Adipose tissue (tissue), 3 donors: Measurements from ENCODE around the gene MACROD2. TPM values are rescaled to one million over a fixed set of nuclear protein-coding genes. Genes with fewer than 3 reads are reported as not detected.

Experiments
- H3K27ac ChIP-seq: one replicate; pipeline ENCODE4 v1.5.1; 2013; ENCODE audit warnings: low read depth, low read length
- WGBS, 3 donors: extraction: QIAGEN DNeasy Blood & Tissue Kit; methylation state at CpG; one replicate each; pipeline ENCODE4 v1.1.7; 2013; 5-methylcytosine and 5-hydroxymethylcytosine counted together
- polyA plus RNA-seq, 3 donors: library from polyadenylated mRNA; stranded (reverse); fragments of 200-250 nt; gene quantifications; one replicate each; pipeline ENCODE4 v1.2.3, GENCODE V29; 2013
- donor health status: healthy with polysubstance abuse.
- donor health status: Bipolar disorder and iron deficiency.
- donor health status: healthy.

MACROD2 gene
- polyA plus RNA-seq, 3 donors: 0.11 to 0.98 (median 0.56) TPM

DNA sequence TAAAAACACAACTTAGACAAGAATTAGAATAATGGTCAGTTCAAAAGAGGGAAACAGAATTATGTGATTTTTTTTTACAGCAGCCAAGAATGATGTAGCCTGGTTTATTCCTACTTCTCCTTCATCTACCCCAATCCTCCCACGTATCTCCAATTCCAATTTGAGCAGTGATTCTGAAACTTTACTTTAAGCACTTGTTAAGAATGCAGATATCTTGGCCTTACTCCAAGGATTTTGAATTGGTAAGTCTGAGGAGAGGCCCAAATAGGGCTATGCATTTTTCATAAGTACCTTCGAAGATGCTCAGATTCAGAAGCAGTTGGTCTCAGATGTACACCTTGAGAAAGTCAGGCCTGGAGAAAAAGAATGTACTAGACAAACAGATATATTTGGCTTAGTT lies 575.5 kb downstream of the MACROD2 start:
- no peak overlapping the region for H3K27ac ChIP-seq
- WGBS, 3 donors: 53 to 77% (median 66%) methylated on average over 2 of the region's 2 CpGs

DNA sequence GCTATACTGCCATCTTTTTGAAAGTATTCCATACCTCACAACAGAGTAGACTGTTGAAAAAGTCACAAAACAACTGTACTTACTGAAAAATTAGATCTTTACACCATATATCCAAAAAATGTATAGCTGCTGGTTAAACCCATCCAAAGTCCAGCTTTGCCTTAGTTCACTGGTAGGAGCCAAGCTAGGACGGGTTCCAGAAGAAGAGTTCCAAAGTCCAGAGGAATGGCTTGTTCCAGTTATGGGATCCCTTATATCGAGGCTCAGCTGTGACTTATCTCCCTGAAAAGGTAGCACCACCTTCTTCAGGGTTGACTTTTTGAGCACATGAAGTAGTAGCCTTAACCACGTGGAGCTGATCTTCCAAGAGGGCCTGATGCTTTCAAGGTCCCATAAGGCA lies 578.4 kb downstream of the MACROD2 start:
- 80 to 87% (median 86%) methylated on average over 3 of the region's 3 CpGs for WGBS, 3 donors
- no peak overlapping the region for H3K27ac ChIP-seq

DNA sequence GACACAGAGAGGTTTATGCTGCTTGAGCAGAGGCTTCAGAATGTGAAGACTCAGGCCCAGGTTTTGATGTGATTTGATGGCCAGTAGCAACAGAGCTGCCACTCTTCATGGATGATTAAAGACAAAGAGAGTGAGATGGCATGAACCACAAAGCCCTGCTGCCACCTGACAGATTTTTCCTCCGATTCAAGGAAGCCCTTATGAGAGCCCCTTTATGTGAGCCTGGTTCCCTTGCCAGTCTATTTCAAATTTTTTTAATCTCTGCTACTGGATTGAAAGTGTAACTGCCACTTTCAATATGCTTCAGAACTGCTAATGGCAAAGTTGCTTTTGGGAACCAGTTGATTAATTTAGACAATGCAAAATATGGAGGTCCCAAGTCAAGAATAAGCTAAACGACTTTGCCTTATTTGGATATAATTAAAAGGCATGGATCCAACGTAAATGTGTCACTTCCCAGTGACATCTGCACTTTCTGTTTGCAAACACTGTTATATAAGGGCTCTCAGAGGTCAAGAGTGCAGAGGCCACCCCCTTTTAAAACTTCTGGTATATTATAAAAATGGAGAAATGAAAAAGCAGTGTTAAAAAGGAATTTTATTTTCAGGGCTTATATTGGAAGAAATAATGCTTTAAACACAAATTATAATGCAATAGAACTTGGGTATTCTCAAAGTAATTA lies 581.0 kb downstream of the MACROD2 start:
- WGBS, 3 donors: 53 to 63% (median 62%) methylated on average over 3 of the region's 3 CpGs
- H3K27ac ChIP-seq: no peak overlapping the region

DNA sequence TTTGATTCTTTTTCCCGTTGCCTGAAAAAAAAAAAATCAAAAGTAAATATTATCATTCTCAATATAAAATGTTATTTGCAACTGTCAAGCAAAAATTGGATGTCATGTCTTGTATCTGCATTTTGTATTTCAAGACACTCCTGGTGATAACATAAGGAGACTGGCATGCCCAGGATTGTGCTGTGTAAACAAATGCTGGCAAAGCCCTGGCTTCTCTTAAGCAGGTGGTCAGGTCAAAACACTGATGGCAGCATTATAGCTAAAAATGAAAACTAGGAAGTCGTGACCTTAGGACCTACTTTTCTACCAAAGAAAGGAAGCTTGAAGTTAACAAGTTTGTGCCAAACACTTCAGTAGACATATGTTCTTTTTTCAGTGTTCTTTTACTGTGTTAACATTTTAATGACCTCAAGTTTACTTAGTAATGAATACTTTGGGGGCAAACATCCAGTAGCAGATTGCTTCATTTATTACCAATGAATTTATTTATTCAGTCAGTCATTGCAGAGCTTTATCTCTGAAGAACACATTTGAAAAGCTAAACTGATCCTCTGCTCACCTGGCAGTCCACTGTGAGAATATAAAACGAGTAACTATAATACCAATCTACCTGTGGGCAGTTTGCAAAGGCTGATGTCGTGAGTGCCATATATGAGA lies 585.2 kb downstream of the MACROD2 start:
- no peak overlapping the region for H3K27ac ChIP-seq
- WGBS, 3 donors: 57 to 71% (median 68%) methylated on average over 4 of the region's 4 CpGs

DNA sequence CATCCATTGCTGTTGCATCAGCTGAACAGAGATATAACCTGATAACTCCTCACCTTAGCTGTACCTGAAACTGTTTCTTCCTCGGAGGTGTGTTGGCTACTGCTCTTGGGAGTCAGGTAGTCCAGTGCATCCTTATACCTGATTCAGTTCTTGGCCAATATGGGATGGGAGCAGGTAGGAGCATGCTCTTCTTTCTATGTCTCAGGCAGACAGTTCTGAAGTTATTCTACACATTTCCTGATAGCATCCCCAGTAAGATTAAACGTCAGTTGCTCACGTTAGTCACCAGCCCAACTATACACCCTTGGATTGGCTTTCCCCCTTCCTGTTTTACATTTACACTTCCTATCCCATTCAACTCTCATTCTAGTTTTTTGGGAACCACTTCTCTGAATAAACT lies 586.4 kb downstream of the MACROD2 start:
- WGBS, 3 donors: 77 to 91% (median 88%) methylated on average over 3 of the region's 3 CpGs
- no peak overlapping the region for H3K27ac ChIP-seq

DNA sequence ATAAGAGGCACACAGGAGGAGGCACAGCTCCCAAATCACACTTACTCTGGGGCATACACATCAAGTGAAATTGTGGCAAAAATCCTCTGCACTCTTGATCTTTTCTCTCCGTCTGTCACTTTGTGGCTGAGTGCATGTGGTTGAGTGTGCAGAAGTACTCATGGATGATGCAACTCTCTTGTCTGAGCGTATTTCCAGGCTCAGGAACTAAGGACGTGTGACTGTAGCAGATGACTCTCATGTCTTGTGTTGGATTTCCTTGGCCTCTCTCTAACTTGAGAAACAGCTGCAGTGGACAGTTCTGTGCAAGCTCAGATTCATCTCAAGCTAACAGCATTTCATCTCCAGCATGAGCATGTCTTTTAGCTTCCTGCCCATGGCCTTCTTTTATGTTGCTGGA lies 587.5 kb downstream of the MACROD2 start:
- no peak overlapping the region for H3K27ac ChIP-seq
- 51 to 87% (median 54%) methylated on average over 3 of the region's 3 CpGs for WGBS, 3 donors

DNA sequence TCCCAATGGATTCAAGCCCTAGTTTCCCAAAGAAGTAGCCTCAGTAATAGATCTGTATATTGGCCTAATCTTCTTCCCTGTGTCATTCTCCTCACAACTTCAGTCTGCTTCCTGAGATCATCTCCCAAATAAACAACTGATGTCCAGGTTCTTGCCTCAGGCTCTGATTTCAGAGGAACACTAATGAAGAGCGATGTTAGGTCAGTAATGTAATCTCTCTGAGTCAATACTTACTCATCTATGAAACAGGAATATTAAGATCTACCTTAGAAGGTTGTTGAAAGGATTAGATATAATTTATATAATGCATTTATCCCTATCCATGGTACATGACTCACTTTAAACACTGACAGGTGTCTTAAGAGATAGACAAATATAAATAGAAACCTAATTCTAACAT lies 588.1 kb downstream of the MACROD2 start:
- 83 to 96% (median 85%) methylated on average over 1 of the region's 1 CpG for WGBS, 3 donors

DNA sequence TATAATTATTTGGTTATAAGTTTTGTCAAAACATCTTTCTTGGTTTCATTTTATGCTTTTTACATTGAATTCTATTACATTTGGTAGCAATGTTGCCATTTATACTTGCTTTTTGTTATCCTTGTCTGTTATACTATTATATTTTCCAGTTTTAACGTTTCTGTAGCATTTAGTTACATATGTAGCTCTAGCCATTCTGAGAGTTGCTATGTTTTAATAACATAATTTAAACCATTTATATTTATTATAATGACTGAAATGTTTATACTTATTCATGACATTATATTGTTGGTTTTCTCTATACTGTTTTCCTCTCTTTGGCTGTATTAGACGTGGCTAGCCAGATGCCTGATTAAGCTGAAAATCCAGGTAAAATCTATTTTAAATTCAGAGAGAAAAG lies 594.1 kb downstream of the MACROD2 start:
- WGBS, 3 donors: 81 to 86% (median 82%) methylated on average over 2 of the region's 2 CpGs
- no peak overlapping the region for H3K27ac ChIP-seq

More for the DNA sequence above, 588.1 kb downstream of the MACROD2 start:
- H3K27ac ChIP-seq: no peak overlapping the region

DNA sequence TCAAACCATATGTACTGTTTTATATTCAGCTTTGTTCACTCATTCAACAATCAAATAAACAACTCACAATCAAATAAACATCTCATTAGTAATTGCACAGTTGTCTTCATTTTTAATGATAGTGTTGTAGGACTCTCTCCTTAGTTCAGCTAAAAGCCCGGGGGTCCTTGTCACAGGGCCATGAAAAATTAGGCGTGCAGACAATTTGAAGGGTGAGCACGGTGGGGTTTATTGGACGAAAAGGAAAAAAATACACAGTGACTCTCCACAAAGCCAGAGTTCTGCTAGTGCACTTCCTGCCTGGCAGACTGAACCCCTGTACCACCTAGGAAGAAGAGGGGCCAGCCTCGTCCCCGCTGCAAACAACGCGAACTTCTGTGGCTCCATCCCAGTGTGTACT lies 599.7 kb downstream of the MACROD2 start:
- WGBS, 3 donors: 83 to 89% (median 86%) methylated on average over 8 of the region's 8 CpGs
- H3K27ac ChIP-seq: no peak overlapping the region

DNA sequence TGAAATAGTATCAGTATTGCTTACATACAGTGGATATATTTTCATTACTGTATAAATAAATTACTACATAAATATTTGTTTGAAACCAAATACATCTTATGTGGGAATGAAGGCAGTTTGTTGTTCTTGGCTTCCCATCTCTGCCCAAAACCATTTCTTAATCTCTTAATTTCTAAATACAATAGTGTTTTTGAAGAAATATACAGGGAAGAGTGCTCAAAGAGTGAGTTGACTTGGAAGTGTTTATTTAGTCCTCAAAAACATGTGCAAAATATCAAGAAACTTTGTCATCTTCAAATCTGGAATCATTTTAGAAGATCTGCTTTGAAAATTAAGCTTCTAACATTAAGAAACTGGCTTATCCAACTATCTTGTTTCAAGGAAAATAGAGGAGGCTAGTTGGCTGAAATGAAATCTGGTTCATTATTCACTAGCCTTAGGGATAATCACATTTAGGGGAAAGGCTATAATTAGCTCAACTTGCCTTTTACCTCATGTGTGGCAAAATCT lies 601.9 kb downstream of the MACROD2 start:
- H3K27ac ChIP-seq: no peak overlapping the region

DNA sequence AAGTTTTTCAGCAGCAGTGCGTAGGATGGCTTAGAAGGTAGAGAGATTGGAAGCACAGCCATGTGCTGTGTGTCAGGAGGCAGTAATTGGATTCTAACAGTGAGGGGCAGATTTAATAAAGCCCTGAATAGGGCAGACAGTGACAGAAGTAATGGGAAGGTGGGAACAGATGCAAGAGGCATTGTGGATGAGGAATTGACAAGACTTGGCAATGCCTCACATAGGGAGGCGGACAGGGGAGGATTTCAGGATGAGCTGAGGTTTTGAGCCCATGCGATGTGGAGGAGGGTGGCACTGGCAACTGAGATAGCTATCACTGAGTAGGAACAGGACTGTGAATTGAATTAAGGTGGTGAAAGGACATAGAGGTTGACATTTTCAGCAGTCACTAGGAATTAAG lies 604.3 kb downstream of the MACROD2 start:
- no peak overlapping the region for H3K27ac ChIP-seq
- 79 to 98% (median 91%) methylated on average over 3 of the region's 3 CpGs for WGBS, 3 donors

DNA sequence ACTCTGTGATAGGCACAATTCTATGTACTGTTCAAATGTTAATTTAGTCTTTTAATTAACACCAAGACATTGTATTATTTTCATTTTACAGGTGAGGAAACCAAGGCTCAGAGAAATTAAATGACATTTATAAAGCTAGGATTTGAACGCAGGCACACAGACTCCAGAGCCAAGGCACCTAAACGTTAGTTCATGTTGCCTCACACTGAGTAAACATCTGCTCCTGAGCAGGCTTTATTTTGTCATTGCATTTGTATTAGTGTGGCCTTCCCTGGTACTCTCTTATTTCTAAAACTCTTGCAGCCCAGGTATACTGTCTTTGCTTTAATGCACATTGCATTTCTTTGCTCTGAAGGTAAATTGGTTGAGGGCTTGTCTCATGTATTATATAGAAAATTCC lies 605.2 kb downstream of the MACROD2 start:
- no peak overlapping the region for H3K27ac ChIP-seq
- 69 to 85% (median 84%) methylated on average over 2 of the region's 2 CpGs for WGBS, 3 donors

DNA sequence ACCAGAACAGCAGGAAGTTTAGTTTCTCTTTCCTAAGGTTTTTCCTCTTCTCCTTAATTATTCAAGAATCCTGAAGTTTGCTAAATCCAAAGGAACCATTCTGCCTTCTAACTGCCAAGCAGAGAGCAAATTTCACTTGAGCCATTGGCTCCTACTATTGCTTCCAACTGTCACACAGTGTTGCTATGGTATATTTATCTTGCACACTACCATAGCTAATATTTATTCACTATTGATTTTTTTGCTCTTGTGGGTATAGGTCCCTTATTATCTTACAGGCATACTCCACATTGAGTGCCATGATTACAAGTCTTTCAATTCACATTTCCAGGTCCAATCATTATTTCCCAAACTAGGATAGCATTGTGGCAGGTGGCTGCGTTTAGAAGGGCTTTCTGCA lies 608.8 kb downstream of the MACROD2 start:
- no peak overlapping the region for H3K27ac ChIP-seq
- WGBS, 3 donors: 41 to 82% (median 71%) methylated on average over 1 of the region's 1 CpG

DNA sequence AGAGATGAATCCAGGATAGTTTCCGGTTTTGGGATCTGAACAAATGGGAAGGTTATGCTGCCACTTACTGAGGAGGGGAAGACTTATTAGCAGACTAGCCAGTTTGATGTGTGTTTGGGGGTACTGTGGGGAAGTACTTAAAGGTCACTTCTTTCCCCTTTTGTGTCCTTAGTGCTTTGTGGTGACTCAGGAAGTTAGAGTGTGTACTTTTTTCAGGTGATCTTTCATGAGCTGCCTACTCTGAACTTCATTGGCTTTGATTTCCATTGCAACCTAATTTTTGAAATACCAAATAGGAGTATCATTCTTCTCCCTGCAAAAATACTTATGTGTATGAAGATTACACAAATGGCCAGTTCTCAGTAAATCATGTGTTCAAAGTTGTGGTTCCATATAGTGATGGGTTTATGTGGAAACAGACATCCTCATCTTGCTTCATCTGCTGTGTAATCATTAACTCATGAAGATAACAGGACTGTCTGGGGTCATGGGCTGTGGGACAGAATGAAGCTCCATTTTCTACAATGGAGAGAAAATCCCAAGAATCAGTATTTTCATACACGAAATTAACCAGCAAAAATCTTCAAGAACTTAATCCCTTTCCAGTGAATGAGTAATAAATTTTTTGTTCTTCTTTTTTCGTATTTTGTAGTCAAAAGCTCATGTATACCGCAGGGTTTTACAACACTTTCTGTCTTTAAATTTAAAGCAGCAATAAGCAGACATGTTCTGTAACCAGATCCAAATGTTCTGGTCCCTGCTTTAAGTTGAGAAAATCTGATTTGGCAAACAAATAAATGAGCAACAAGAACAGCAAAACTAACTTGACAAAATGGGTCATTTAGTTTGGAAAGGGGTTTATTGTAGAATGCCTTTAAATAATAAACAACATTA lies 614.3 kb downstream of the MACROD2 start:
- no peak overlapping the region for H3K27ac ChIP-seq
- 81 to 86% (median 85%) methylated on average over 4 of the region's 4 CpGs for WGBS, 3 donors

DNA sequence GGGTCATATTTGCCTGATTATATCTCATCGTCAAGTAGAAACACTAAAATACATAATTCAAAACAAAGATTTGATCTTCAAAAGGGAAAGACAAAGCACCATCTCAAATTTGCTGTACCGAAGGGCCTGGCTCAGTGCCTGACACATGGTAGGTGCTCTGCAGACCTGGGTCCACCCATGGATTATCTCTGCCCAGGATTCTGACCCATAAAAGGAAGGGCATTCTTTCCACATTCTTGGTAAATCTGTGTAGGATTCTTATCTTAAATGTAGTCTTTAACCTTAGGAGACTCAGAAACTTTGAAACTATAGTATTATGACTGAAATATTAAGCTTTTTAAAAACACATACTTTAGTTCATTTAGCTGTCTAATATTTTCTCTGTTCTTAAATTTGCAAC lies 616.2 kb downstream of the MACROD2 start:
- no peak overlapping the region for H3K27ac ChIP-seq
- 77 to 88% (median 81%) methylated on average over 2 of the region's 2 CpGs for WGBS, 3 donors

DNA sequence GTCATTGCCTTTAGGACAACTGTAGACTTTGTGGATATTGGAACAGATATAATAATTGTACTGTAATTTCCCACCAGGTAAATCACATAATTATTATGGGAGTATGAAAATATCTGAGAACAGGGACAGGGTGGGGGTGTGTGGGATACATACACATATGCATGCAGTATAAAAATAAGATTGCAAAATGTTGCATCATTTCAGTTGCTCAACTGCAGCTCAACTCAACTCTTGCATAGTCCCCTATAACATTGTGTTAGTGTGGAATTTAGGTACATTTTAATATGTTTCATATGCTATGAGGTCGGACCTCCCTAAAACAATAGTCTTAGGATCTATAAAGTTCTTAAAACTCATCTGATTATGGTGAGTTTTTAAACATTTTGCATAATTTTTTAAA lies 617.1 kb downstream of the MACROD2 start:
- 65 to 92% (median 75%) methylated on average over 1 of the region's 1 CpG for WGBS, 3 donors
- no peak overlapping the region for H3K27ac ChIP-seq

DNA sequence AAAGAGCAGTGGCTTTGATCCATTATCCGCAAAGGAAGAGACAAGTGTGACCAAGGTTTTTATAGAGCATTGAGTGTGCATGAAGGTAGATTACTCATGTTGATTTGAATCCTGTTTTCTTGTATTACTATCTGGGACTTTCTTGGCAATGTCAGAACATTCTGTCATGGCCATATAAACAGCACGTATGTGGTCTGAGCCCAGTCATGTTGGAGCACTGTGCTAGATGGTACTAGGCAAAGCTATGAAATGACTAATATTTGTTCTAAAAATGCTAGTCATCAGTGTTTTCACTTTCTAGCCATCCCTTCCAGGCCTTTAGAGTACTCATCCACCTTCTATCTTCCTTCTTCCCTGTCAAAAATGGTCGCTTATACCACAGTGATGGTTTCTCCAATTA lies 620.7 kb downstream of the MACROD2 start:
- 88 to 89% (median 89%) methylated on average over 3 of the region's 3 CpGs for WGBS, 3 donors

DNA sequence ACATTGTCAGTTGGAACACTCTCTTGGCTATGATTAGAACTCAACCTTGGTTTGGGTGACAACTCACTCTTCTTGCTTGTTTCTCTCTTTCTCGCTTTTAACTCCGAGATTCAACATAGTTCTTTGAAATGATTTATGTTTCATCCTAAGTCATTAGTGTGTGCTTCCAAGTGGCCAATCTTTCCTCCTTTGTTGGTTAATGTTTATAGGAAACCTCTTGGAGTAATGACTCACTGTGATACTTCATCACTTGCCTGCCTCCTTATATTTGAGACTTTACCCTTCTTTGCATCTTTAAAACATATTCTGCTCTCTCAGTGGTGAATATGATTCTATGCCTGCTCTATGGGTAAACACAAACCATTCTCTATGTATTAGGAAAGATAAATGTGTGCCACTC lies 621.8 kb downstream of the MACROD2 start:
- 71 to 81% (median 75%) methylated on average over 2 of the region's 2 CpGs for WGBS, 3 donors

More for the DNA sequence above, 620.7 kb downstream of the MACROD2 start:
- H3K27ac ChIP-seq: no peak overlapping the region

DNA sequence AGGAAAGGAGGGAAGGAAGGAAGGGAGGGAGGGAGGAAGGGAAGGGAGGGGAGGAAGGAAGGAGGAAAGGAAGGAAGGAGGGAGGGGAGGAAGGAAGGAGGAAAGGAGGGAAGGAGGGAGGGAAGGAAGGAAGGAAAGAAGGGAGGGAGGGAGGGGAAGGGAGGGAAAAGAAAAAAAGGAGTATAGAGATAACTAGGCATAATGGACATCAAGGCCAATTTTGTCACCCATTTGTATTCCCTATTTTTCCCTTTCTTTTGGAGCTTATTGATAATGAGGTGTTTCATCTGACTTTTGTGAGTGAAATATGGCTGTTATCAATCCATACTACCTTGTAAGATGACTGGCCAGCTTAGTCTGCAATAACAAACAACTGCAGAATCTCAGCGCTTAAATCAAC lies 624.1 kb downstream of the MACROD2 start:
- WGBS, 3 donors: 92 to 100% (median 92%) methylated on average over 1 of the region's 1 CpG
- H3K27ac ChIP-seq: no peak overlapping the region

More for the DNA sequence above, 621.8 kb downstream of the MACROD2 start:
- H3K27ac ChIP-seq: no peak overlapping the region
